ENCODE data around the gene AIFM1. TPM values are rescaled to one million over a fixed set of nuclear protein-coding genes. Genes with fewer than 3 reads are reported as not detected.
A peak's percentile ranks its signal among the peaks of the same experiment; 100 is the strongest.

AIFM1 gene
- 10 to 100 TPM; 60.9 to 61.2 TPM for total RNA-seq

- intact Hi-C loops (cut with micrococcal nuclease), result loop anchor here (1.0 to 5.0 kb wide), 4 partner anchors 7 to 236 kb away; partner anchors contain the start of gene RBMX2
- Mint-ChIP-seq H3K27me3 (no peaks in the 10 kb centered on the region), H3K4me3 (peak within 1 kb of the TSS; percentile 84), H3K4me1 (ENCODE audit: low read depth) (peaks cover 34% of the 10 kb centered on the region), H3K9me3 (no peaks in the 10 kb centered on the region), H3K36me3 (no peaks in the 10 kb centered on the region), H3K27ac (peak within 1 kb of the TSS; percentile 95)
- DNase-seq, result peak; percentile 93
- CTCF ChIA-PET, result interaction anchor here (0.9 to 1.0 kb wide), 4 partner anchors 9 to 86 kb away, joined by 3 to 6 read pairs (median 3); no protein-coding TSS in a partner anchor
- POLR2A ChIA-PET, result interaction anchor here (0.8 to 1.8 kb wide), 3 partner anchors 45 to 84 kb away, joined by 3 to 4 read pairs (median 4); no protein-coding TSS in a partner anchor
Observed at GRCh38 chrX:130165703-130166502, at the start of gene AIFM1. Gene AIFM1, minus strand, starts transcription at chrX:130165841. Its CDS starts 185 bp downstream, at chrX:130165656.

GRCh38 chrX:130213376-130213775 is 47.7 kb upstream of the AIFM1 start:
- H3K9me3 Mint-ChIP-seq, result no peaks in the 10 kb centered on the region
- peak overlapping the region; percentile 97 for H3K27ac Mint-ChIP-seq
- H3K36me3 Mint-ChIP-seq, result peaks cover 21% of the 10 kb centered on the region
- POLR2A ChIA-PET, result interaction anchor here (2.3 kb wide), 1 partner anchor 51 kb away, joined by 7 read pairs; no protein-coding TSS in a partner anchor
- H3K27me3 Mint-ChIP-seq, result no peaks in the 10 kb centered on the region
- no peak for DNase-seq
- H3K4me3 Mint-ChIP-seq, result no peak overlapping the region
- intact Hi-C loops (cut with micrococcal nuclease), result loop anchor here (5.0 kb wide), 1 partner anchor 41 kb away; the partner anchor contains the start of gene RAB33A
- H3K4me1 Mint-ChIP-seq (ENCODE audit: low read depth), result peaks cover 27% of the 10 kb centered on the region
- CTCF ChIA-PET, result no interaction called here

- intact Hi-C loops (cut with micrococcal nuclease), result loop anchor here (1.0 to 5.0 kb wide), 3 partner anchors 40 to 56 kb away; partner anchors contain the start of genes RAB33A and ZNF280C
- ChIA-PET CTCF (no interaction called here), POLR2A (interaction anchor here (2.2 to 2.3 kb wide), 2 partner anchors 42 to 52 kb away, joined by 6 to 7 read pairs; no protein-coding TSS in a partner anchor)
- peak overlapping the region; percentile 63 for H3K4me3 Mint-ChIP-seq
- H3K27me3 Mint-ChIP-seq, result no peaks in the 10 kb centered on the region
- DNase-seq, result peak; percentile 28
- H3K4me1 Mint-ChIP-seq (ENCODE audit: low read depth), result peaks cover 27% of the 10 kb centered on the region
- H3K27ac Mint-ChIP-seq, result peak overlapping the region; percentile 97
- no peaks in the 10 kb centered on the region for H3K9me3 Mint-ChIP-seq
- H3K36me3 Mint-ChIP-seq, result peaks cover 21% of the 10 kb centered on the region
Observed at GRCh38 chrX:130212371-130212770, 46.7 kb upstream of the AIFM1 start.

DNA sequence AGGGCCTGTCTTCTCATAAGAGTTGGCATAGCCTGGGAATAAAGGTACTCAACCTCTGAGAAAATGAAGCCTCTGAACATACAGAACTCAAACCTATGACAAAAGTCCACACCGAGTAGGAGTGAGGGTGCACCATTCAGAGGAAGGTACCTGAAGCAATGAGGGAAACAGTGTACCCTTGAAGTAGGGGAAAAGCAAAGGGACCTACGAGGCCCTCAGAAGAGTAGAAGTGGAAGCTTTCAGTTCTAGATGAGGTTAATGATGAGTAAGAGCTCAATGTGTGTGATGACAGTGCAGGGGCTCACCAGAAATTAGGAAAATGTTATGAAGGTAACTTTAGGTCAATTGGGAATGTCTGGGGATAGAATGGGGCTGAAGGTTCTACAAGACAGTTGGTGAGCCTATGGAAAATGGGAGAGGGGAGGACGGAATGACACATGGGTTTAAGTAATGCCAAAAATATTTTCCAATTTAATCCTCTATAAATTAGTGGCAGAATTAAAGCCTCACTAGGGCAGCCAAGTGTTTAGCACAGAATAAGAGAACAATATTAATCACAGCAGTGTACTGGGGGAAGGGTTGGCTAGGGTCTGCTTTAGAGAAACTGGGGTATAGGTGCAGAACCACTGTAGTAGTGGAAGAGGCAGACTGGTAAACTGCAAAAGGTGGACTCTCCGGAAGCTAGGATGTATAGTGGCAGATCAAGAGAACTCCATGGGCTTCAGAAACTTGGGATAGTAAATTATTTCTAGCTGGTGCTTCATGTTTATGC is 46.0 kb upstream of the AIFM1 start:
- Mint-ChIP-seq H3K4me1 (ENCODE audit: low read depth) (peaks cover 27% of the 10 kb centered on the region), H3K4me3 (peak overlapping the region; percentile 24), H3K36me3 (peaks cover 21% of the 10 kb centered on the region), H3K27ac (peak overlapping the region; percentile 97), H3K27me3 (no peaks in the 10 kb centered on the region), H3K9me3 (no peaks in the 10 kb centered on the region)
- ChIA-PET POLR2A (interaction anchor here (2.2 to 2.3 kb wide), 2 partner anchors 41 to 53 kb away, joined by 6 to 7 read pairs; no protein-coding TSS in a partner anchor), CTCF (interaction anchor here (1.1 to 1.4 kb wide), 2 partner anchors 91 to 132 kb away, joined by 3 read pairs; no protein-coding TSS in a partner anchor)
- intact Hi-C loops (cut with micrococcal nuclease), result loop anchor here (1.0 to 5.0 kb wide), 3 partner anchors 39 to 57 kb away; partner anchors contain the start of genes RAB33A and ZNF280C
- peak; percentile 10 for DNase-seq

DNA sequence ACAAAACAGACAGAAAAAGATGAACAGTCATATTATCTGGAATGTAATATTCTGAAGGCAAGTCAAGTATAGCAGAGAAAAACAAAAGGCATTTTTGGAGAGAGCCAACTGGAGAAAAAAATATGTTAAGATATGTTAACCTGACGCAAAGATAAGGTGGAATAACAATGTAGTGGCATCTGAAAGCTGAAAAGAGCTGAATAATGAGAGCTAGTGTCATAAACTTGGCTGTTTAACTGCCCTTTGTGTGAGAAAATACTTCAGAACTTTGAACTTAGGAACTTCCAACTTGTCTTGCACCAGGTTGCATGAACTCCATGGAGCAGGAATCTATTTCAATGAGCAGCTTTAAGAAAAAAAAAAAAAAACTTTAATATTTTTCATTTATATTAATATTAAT is 39.0 kb upstream of the AIFM1 start:
- no peak for DNase-seq
- H3K4me3 Mint-ChIP-seq, result no peak overlapping the region
- ChIA-PET POLR2A (no interaction called here), CTCF (no interaction called here)
- no peaks in the 10 kb centered on the region for H3K4me1 Mint-ChIP-seq (ENCODE audit: low read depth)
- H3K36me3 Mint-ChIP-seq, result peaks cover 6% of the 10 kb centered on the region
- no peaks in the 10 kb centered on the region for H3K9me3 Mint-ChIP-seq
- no peak overlapping the region for H3K27ac Mint-ChIP-seq
- intact Hi-C loops (cut with micrococcal nuclease), result no loop called here
- no peaks in the 10 kb centered on the region for H3K27me3 Mint-ChIP-seq

DNA sequence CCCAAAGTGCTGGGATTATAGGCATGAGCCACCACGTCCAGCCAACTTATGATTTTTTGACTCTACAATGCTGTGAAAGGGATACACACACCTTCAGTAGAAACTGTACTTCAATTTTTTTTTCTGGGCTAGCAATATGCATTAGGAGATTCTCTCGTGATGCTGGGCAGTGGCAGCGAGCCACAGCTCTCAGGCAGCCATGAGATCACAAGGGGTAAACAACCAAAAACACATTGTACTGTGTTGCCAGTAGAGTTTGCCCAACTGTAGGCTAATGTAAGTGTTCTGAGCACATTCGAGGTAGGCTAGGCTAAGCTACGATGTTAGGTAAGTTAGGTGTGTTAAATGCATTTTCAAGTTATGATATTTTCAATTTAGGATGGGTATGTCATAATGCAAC is 31.8 kb upstream of the AIFM1 start:
- ChIA-PET POLR2A (no interaction called here), CTCF (no interaction called here)
- Mint-ChIP-seq H3K4me1 (ENCODE audit: low read depth) (peaks cover under 1% of the 10 kb centered on the region), H3K4me3 (no peak overlapping the region), H3K9me3 (no peaks in the 10 kb centered on the region), H3K36me3 (no peaks in the 10 kb centered on the region), H3K27me3 (no peaks in the 10 kb centered on the region), H3K27ac (no peak overlapping the region)
- DNase-seq, result no peak
- intact Hi-C loops (cut with micrococcal nuclease), result no loop called here

GRCh38 chrX:130196466-130196865 is 30.8 kb upstream of the AIFM1 start:
- Mint-ChIP-seq H3K4me3 (no peak overlapping the region), H3K27me3 (no peaks in the 10 kb centered on the region), H3K9me3 (no peaks in the 10 kb centered on the region), H3K4me1 (ENCODE audit: low read depth) (peaks cover 2% of the 10 kb centered on the region), H3K27ac (no peak overlapping the region), H3K36me3 (no peaks in the 10 kb centered on the region)
- no peak for DNase-seq
- ChIA-PET CTCF (no interaction called here), POLR2A (no interaction called here)
- intact Hi-C loops (cut with micrococcal nuclease), result no loop called here

DNA sequence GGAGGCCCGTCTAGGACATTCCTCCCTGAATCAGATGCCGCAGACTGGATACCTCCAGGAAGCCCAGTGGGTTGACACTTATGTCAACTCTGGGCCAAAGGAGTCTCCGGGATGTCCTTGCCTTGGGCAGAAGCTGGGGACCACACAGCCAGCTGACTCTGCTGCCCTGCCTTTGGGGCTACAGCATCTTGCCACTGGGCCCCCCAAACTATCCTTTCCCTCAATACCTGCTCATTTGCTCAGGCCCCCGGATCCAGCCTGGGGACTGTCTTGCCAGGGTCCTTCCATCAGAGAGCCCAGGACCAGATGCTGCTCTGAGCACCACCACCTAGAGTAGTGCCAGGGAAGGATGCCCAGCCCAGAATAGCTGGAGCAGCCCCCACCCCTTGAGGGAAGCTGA is 25.2 kb upstream of the AIFM1 start:
- no peaks in the 10 kb centered on the region for H3K27me3 Mint-ChIP-seq
- ChIA-PET CTCF (interaction anchor here (0.9 to 6.3 kb wide), 2 partner anchors 111 to 130 kb away, joined by 3 to 72 read pairs; no protein-coding TSS in a partner anchor), POLR2A (no interaction called here)
- H3K4me3 Mint-ChIP-seq, result no peak overlapping the region
- intact Hi-C loops (cut with micrococcal nuclease), result loop anchor here (5.0 kb wide), 1 partner anchor 48 kb away; no protein-coding TSS in a partner anchor
- peaks cover 2% of the 10 kb centered on the region for H3K4me1 Mint-ChIP-seq (ENCODE audit: low read depth)
- DNase-seq, result no peak
- no peak overlapping the region for H3K27ac Mint-ChIP-seq
- no peaks in the 10 kb centered on the region for H3K36me3 Mint-ChIP-seq
- no peaks in the 10 kb centered on the region for H3K9me3 Mint-ChIP-seq

- H3K9me3 Mint-ChIP-seq, result no peaks in the 10 kb centered on the region
- CTCF ChIA-PET, result interaction anchor here (0.7 to 1.5 kb wide), 2 partner anchors 24 to 107 kb away, joined by 3 to 7 read pairs; no protein-coding TSS in a partner anchor
- H3K4me3 Mint-ChIP-seq, result no peak overlapping the region
Observed at GRCh38 chrX:130186651-130187050, 21.0 kb upstream of the AIFM1 start.

DNA sequence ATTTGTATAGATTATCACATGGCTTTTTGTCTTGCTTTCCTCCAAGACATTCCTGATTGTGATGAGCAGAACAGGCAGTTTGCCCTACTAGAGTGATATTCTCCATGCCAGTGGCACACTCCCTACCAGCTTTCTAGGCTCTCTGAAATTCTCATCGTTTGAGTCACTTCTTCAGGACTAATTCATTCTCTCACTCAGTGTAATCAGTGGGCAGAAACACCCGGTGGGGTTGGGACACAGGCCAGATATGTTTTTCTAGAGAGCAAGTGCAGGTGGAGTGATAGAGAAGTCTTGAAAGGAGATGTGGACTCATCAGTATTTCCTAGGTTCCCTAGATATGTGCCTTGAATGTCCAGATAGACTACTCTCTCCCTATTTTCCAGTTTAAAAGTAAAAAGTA is 19.2 kb upstream of the AIFM1 start:
- Mint-ChIP-seq H3K9me3 (no peaks in the 10 kb centered on the region), H3K4me1 (ENCODE audit: low read depth) (peaks cover 11% of the 10 kb centered on the region), H3K27me3 (no peaks in the 10 kb centered on the region), H3K27ac (peak overlapping the region; percentile 49), H3K4me3 (no peak overlapping the region), H3K36me3 (peaks cover 4% of the 10 kb centered on the region)
- intact Hi-C loops (cut with micrococcal nuclease), result no loop called here
- DNase-seq, result no peak
- CTCF ChIA-PET, result interaction anchor here (1.3 kb wide), 1 partner anchor 124 kb away, joined by 3 read pairs; no protein-coding TSS in a partner anchor
- POLR2A ChIA-PET, result no interaction called here

More at GRCh38 chrX:130186651-130187050, 21.0 kb upstream of the AIFM1 start:
- Mint-ChIP-seq H3K27me3 (no peaks in the 10 kb centered on the region), H3K36me3 (peaks cover 4% of the 10 kb centered on the region), H3K4me1 (ENCODE audit: low read depth) (peaks cover 9% of the 10 kb centered on the region), H3K27ac (no peak overlapping the region)
- intact Hi-C loops (cut with micrococcal nuclease), result no loop called here
- POLR2A ChIA-PET, result interaction anchor here (0.9 to 1.3 kb wide), 2 partner anchors 13 to 14 kb away, joined by 5 read pairs; partner anchors contain the start of gene RAB33A
- no peak for DNase-seq

GRCh38 chrX:130184168-130184567 is 18.5 kb upstream of the AIFM1 start:
- peaks cover 9% of the 10 kb centered on the region for H3K36me3 Mint-ChIP-seq
- H3K27me3 Mint-ChIP-seq, result no peaks in the 10 kb centered on the region
- peak overlapping the region; percentile 28 for H3K4me3 Mint-ChIP-seq
- intact Hi-C loops (cut with micrococcal nuclease), result no loop called here
- peaks cover 16% of the 10 kb centered on the region for H3K4me1 Mint-ChIP-seq (ENCODE audit: low read depth)
- CTCF ChIA-PET, result interaction anchor here (1.3 kb wide), 1 partner anchor 123 kb away, joined by 3 read pairs; no protein-coding TSS in a partner anchor
- H3K9me3 Mint-ChIP-seq, result no peaks in the 10 kb centered on the region
- POLR2A ChIA-PET, result no interaction called here
- H3K27ac Mint-ChIP-seq, result peak overlapping the region; percentile 80
- DNase-seq, result no peak

Data from activated CD4-positive, alpha-beta memory T cell treated with anti-CD3 and anti-CD28 coated beads for 36 hours (primary cell).